KOPT-K1 (cell line): Measurements from ENCODE around the gene ZNF646.

ENCODE experiments used
- H3K27ac ChIP-seq: fragments of 200-600 bp; sonication (generic); 2 replicates; pipeline ENCODE4 v1.5.1; 2016; ENCODE audit warnings: antibody characterized with exemption, mild to moderate bottlenecking, low read depth, low read length; ENCODE audit not compliant: poor library complexity, severe bottlenecking
- H3K36me3 ChIP-seq: fragments of 200-600 bp; sonication (generic); 2 replicates; pipeline ENCODE4 v1.5.1; 2017; ENCODE audit warnings: antibody characterized with exemption, mild to moderate bottlenecking, low read length, moderate library complexity; ENCODE audit not compliant: insufficient read depth
- H3K9me3 ChIP-seq: fragments of 200-600 bp; sonication (generic); 2 replicates; pipeline ENCODE4 v1.5.1; 2017; ENCODE audit warnings: antibody characterized with exemption, low read length, mild to moderate bottlenecking; ENCODE audit not compliant: insufficient read depth, poor library complexity, severe bottlenecking

The ZNF646 gene

GRCh38 chr16:31050280-31051030 is 23.8 kb upstream of the ZNF646 start:
- no peak overlapping the region for H3K27ac ChIP-seq
- no peaks in the 10 kb centered on the region for H3K36me3 ChIP-seq
- H3K9me3 ChIP-seq = no peaks in the 10 kb centered on the region

- no peak overlapping the region for H3K27ac ChIP-seq
- H3K9me3 ChIP-seq = no peaks in the 10 kb centered on the region
- no peaks in the 10 kb centered on the region for H3K36me3 ChIP-seq
Measured at GRCh38 chr16:31052114-31052513, 22.1 kb upstream of the ZNF646 start.

- H3K9me3 ChIP-seq = no peaks in the 10 kb centered on the region
- H3K36me3 ChIP-seq = peaks cover 22% of the 10 kb centered on the region
- no peak overlapping the region for H3K27ac ChIP-seq
Measured at GRCh38 chr16:31055613-31056012, 18.6 kb upstream of the ZNF646 start.

- H3K36me3 ChIP-seq = peaks cover 55% of the 10 kb centered on the region
- no peaks in the 10 kb centered on the region for H3K9me3 ChIP-seq
- no peak overlapping the region for H3K27ac ChIP-seq
Measured at GRCh38 chr16:31061126-31061812, 13.0 kb upstream of the ZNF646 start.

GRCh38 chr16:31061813-31062440 is 12.3 kb upstream of the ZNF646 start:
- no peaks in the 10 kb centered on the region for H3K9me3 ChIP-seq
- peaks cover 55% of the 10 kb centered on the region for H3K36me3 ChIP-seq
- H3K27ac ChIP-seq = no peak overlapping the region

GRCh38 chr16:31063495-31063842 is 10.8 kb upstream of the ZNF646 start:
- no peaks in the 10 kb centered on the region for H3K9me3 ChIP-seq
- H3K36me3 ChIP-seq = peaks cover 45% of the 10 kb centered on the region
- H3K27ac ChIP-seq = no peak overlapping the region

GRCh38 chr16:31063843-31064611 is 10.2 kb upstream of the ZNF646 start:
- H3K27ac ChIP-seq = no peak overlapping the region
- H3K9me3 ChIP-seq = no peaks in the 10 kb centered on the region
- H3K36me3 ChIP-seq = peaks cover 45% of the 10 kb centered on the region

- H3K9me3 ChIP-seq = no peaks in the 10 kb centered on the region
- no peak overlapping the region for H3K27ac ChIP-seq
Measured at GRCh38 chr16:31064882-31065461, 9.2 kb upstream of the ZNF646 start.

GRCh38 chr16:31067342-31067741 is 6.9 kb upstream of the ZNF646 start:
- Histone ChIP-seq H3K27ac (no peak overlapping the region), H3K36me3 (peaks cover 16% of the 10 kb centered on the region), H3K9me3 (no peaks in the 10 kb centered on the region)

More at GRCh38 chr16:31064882-31065461, 9.2 kb upstream of the ZNF646 start:
- peaks cover 39% of the 10 kb centered on the region for H3K36me3 ChIP-seq

- H3K9me3 ChIP-seq = no peaks in the 10 kb centered on the region
- peaks cover 14% of the 10 kb centered on the region for H3K36me3 ChIP-seq
- peak overlapping the region; percentile 94 for H3K27ac ChIP-seq
Measured at GRCh38 chr16:31071861-31072260, 2.4 kb upstream of the ZNF646 start.

GRCh38 chr16:31072540-31073141 is 1.6 kb upstream of the ZNF646 start:
- H3K36me3 ChIP-seq = peaks cover 22% of the 10 kb centered on the region
- no peaks in the 10 kb centered on the region for H3K9me3 ChIP-seq
- H3K27ac ChIP-seq = peak overlapping the region; percentile 94

- peaks cover 29% of the 10 kb centered on the region for H3K36me3 ChIP-seq
- no peaks in the 10 kb centered on the region for H3K9me3 ChIP-seq
- peak overlapping the region; percentile 94 for H3K27ac ChIP-seq
Measured at GRCh38 chr16:31073142-31073969, 866 bp upstream of the ZNF646 start.

- no peaks in the 10 kb centered on the region for H3K9me3 ChIP-seq
- peak overlapping the region; percentile 94 for H3K27ac ChIP-seq
Measured at GRCh38 chr16:31074814-31075183, 577 bp downstream of the ZNF646 start.

GRCh38 chr16:31076319-31076718 is 2.1 kb downstream of the ZNF646 start:
- peaks cover 58% of the 10 kb centered on the region for H3K36me3 ChIP-seq
- no peak overlapping the region for H3K27ac ChIP-seq
- no peaks in the 10 kb centered on the region for H3K9me3 ChIP-seq

More at GRCh38 chr16:31074814-31075183, 577 bp downstream of the ZNF646 start:
- H3K36me3 ChIP-seq = peaks cover 43% of the 10 kb centered on the region
